RWPE2 (cell line): ENCODE measurements around the gene IGDCC3.

Experiments used
- ATAC-seq: fragments of 200-7000 bp; cut with Tn5 transposase; 3 replicates; pipeline ENCODE4 v1.9.1; 2021; ENCODE audit warnings: low read depth
- DNase-seq: peaks from one replicate; pipeline ENCODE4 v3.0.0-alpha.2; 2020; ENCODE audit warnings: low spot score
- H3K27ac ChIP-seq: fragments of 450-650 bp; 2 replicates; pipeline ENCODE4 v1.5.1; 2017; ENCODE audit warnings: mild to moderate bottlenecking; ENCODE audit not compliant: poor library complexity, severe bottlenecking
- H3K27me3 ChIP-seq: fragments of 250-450 bp; sonication (Bioruptor Pico); 2 replicates; pipeline ENCODE4 v1.5.1; 2021; ENCODE audit warnings: mild to moderate bottlenecking, moderate library complexity; ENCODE audit not compliant: insufficient read depth, poor library complexity, severe bottlenecking
- H3K36me3 ChIP-seq: fragments of 250-450 bp; sonication (Bioruptor Pico); 2 replicates; pipeline ENCODE4 v1.5.1; 2020; ENCODE audit warnings: low read depth, mild to moderate bottlenecking, moderate library complexity
- H3K4me1 ChIP-seq: fragments of 250-450 bp; sonication (Bioruptor Pico); 2 replicates; pipeline ENCODE4 v1.5.1; 2021; ENCODE audit warnings: mild to moderate bottlenecking, moderate library complexity; ENCODE audit not compliant: insufficient read depth, poor library complexity, severe bottlenecking
- H3K4me3 ChIP-seq: fragments of 250-450 bp; sonication (Bioruptor Pico); 2 replicates; pipeline ENCODE4 v1.5.1; 2021; ENCODE audit warnings: mild to moderate bottlenecking, moderate library complexity; ENCODE audit not compliant: severe bottlenecking
- H3K9me3 ChIP-seq: fragments of 250-450 bp; sonication (Bioruptor Pico); 2 replicates; pipeline ENCODE4 v1.5.1; 2021; ENCODE audit warnings: mild to moderate bottlenecking, moderate library complexity; ENCODE audit not compliant: severe bottlenecking
- TF ChIP-seq, protein P1 (sequence below): fragments of 450-650 bp; IDR thresholded peaks from one replicate; pipeline ENCODE4 v1.5.1; 2017; ENCODE audit warnings: mild to moderate bottlenecking, moderate library complexity; ENCODE audit not compliant: poor library complexity, severe bottlenecking

Gene IGDCC3

GRCh38 chr15:65342493-65342892 lies 35.3 kb downstream of the IGDCC3 start:
- no peak for ATAC-seq
- Histone ChIP-seq H3K27me3 (no peaks in the 10 kb centered on the region), H3K36me3 (no peaks in the 10 kb centered on the region), H3K9me3 (no peaks in the 10 kb centered on the region), H3K4me1 (no peaks in the 10 kb centered on the region), H3K4me3 (no peak overlapping the region), H3K27ac (no peak overlapping the region)
- DNase-seq, result no peak
- TF ChIP-seq, protein P1, sequence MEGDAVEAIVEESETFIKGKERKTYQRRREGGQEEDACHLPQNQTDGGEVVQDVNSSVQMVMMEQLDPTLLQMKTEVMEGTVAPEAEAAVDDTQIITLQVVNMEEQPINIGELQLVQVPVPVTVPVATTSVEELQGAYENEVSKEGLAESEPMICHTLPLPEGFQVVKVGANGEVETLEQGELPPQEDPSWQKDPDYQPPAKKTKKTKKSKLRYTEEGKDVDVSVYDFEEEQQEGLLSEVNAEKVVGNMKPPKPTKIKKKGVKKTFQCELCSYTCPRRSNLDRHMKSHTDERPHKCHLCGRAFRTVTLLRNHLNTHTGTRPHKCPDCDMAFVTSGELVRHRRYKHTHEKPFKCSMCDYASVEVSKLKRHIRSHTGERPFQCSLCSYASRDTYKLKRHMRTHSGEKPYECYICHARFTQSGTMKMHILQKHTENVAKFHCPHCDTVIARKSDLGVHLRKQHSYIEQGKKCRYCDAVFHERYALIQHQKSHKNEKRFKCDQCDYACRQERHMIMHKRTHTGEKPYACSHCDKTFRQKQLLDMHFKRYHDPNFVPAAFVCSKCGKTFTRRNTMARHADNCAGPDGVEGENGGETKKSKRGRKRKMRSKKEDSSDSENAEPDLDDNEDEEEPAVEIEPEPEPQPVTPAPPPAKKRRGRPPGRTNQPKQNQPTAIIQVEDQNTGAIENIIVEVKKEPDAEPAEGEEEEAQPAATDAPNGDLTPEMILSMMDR, result no peak

DNA sequence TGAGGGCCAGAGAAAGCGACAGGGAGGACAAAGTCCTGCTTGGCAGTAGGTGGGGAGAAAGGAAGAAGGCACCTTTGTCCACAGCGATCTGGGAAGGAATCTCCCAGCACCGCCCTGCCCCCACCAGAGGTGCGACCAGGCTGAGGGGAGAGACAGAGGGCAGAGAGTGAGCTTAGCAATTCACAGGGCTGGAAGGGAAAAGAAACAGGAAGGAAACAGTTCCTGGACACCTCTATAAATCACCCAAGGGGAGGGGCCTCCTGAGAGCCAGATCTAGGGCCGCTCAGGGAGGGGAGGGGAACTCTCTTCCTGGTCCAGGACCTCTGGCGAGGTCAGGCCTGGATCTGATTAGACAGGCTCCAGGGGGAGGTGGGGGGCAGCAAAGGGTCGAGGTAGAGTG lies 37.9 kb downstream of the IGDCC3 start:
- Histone ChIP-seq H3K4me1 (no peaks in the 10 kb centered on the region), H3K36me3 (no peaks in the 10 kb centered on the region), H3K9me3 (no peaks in the 10 kb centered on the region), H3K27ac (no peak overlapping the region), H3K27me3 (no peaks in the 10 kb centered on the region), H3K4me3 (no peak overlapping the region)
- ATAC-seq, result no peak
- TF ChIP-seq, protein P1, result no peak
- DNase-seq, result no peak

GRCh38 chr15:65339416-65339815 lies 38.4 kb downstream of the IGDCC3 start:
- DNase-seq (no peak), ATAC-seq (no peak)
- Histone ChIP-seq H3K27ac (no peak overlapping the region), H3K4me3 (no peak overlapping the region), H3K4me1 (no peaks in the 10 kb centered on the region), H3K36me3 (no peaks in the 10 kb centered on the region), H3K9me3 (no peaks in the 10 kb centered on the region), H3K27me3 (no peaks in the 10 kb centered on the region)
- TF ChIP-seq, protein P1, result no peak

DNA sequence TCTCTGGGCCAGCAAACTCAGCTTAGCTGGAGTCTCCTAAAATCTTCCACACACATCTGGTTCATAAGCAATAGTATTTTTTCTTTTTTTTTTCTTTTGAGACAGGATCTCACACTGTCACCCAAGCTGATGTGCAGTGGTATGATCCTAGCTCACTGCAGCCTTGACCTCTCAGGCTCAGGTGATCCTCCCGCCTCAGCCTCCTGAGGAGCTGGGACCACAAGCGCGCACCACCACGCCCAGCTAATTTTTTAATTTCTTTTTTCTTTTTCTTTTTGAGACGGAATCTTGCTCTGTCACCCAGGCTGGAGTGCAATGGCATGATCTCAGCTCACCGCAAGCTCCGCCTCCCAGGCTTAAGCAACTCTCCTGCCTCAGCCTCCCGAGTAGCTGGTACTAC lies 39.0 kb downstream of the IGDCC3 start:
- no peak overlapping the region for H3K27ac ChIP-seq
- H3K4me3 ChIP-seq, result no peak overlapping the region
- no peaks in the 10 kb centered on the region for H3K27me3 ChIP-seq
- H3K4me1 ChIP-seq, result no peaks in the 10 kb centered on the region
- H3K9me3 ChIP-seq, result no peaks in the 10 kb centered on the region
- DNase-seq, result no peak
- H3K36me3 ChIP-seq, result no peaks in the 10 kb centered on the region
- TF ChIP-seq, protein P1, result no peak
- ATAC-seq, result no peak

- Histone ChIP-seq H3K36me3 (no peaks in the 10 kb centered on the region), H3K4me3 (no peak overlapping the region), H3K27me3 (no peaks in the 10 kb centered on the region), H3K27ac (no peak overlapping the region), H3K4me1 (no peaks in the 10 kb centered on the region), H3K9me3 (no peaks in the 10 kb centered on the region)
- ATAC-seq (no peak), DNase-seq (no peak)
- TF ChIP-seq, protein P1, result no peak
Measured at GRCh38 chr15:65338366-65338765, 39.4 kb downstream of the IGDCC3 start.
